Measurements from ENCODE around the gene BTG1.

The BTG1 gene

DNA sequence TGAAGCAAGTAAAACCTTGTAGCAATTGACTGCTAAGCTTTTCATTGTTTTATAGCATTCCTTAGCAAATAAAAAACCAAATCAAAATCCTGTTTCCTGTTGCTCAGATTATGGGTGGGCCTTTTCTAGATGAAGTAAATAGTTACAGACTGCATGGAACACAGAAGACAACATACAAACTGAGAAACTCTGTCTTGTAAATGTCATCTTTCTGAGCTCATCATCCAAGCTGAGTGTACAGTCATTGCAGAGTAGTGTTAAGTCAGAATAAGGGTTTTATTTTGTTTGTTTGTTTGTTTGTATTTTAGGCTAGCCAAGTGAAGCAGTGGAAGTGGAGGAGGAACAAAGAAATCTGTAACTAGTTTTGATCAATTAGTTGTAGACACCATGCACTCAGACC is 24.4 kb upstream of the BTG1 start:
- Histone ChIP-seq H3K9ac (ENCODE audit: low read length) (no peak overlapping the region), H2AFZ (ENCODE audit: low read length) (no peak overlapping the region), H3K4me3 (ENCODE audit: low read depth, low read length, poor library complexity, severe bottlenecking) (no peak overlapping the region), H4K20me1 (ENCODE audit: insufficient read depth, low read length) (no peaks in the 10 kb centered on the region), H3K27me3 (ENCODE audit: insufficient read depth, low read length) (no peaks in the 10 kb centered on the region), H3K27ac (ENCODE audit: low read depth, low read length, poor library complexity, severe bottlenecking) (peak overlapping the region; percentile 20), H3K9me3 (ENCODE audit: low read length) (no peaks in the 10 kb centered on the region), H3K4me1 (ENCODE audit: insufficient read depth, low read length, severe bottlenecking) (peaks cover 45% of the 10 kb centered on the region), H3K79me2 (ENCODE audit: insufficient read depth, low read length) (no peaks in the 10 kb centered on the region), H3F3A (ENCODE audit: insufficient read depth, low read length) (peaks cover 5% of the 10 kb centered on the region; the same call in 1 of the 2 replicates), H3K9me2 (ENCODE audit: low read depth, low read length) (no peaks in the 10 kb centered on the region), H3K4me2 (ENCODE audit: low read length) (no peak overlapping the region), H3K36me3 (ENCODE audit: insufficient read depth, low read length) (no peaks in the 10 kb centered on the region)
- no peak for TF ChIP-seq EZH2 (IDR thresholded peaks at IDR 0.05; ENCODE audit: borderline replicate concordance, low read length)
- TF ChIP-seq, protein P1, sequence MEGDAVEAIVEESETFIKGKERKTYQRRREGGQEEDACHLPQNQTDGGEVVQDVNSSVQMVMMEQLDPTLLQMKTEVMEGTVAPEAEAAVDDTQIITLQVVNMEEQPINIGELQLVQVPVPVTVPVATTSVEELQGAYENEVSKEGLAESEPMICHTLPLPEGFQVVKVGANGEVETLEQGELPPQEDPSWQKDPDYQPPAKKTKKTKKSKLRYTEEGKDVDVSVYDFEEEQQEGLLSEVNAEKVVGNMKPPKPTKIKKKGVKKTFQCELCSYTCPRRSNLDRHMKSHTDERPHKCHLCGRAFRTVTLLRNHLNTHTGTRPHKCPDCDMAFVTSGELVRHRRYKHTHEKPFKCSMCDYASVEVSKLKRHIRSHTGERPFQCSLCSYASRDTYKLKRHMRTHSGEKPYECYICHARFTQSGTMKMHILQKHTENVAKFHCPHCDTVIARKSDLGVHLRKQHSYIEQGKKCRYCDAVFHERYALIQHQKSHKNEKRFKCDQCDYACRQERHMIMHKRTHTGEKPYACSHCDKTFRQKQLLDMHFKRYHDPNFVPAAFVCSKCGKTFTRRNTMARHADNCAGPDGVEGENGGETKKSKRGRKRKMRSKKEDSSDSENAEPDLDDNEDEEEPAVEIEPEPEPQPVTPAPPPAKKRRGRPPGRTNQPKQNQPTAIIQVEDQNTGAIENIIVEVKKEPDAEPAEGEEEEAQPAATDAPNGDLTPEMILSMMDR (IDR thresholded peaks at IDR 0.05; ENCODE audit: low read length), result no peak

DNA sequence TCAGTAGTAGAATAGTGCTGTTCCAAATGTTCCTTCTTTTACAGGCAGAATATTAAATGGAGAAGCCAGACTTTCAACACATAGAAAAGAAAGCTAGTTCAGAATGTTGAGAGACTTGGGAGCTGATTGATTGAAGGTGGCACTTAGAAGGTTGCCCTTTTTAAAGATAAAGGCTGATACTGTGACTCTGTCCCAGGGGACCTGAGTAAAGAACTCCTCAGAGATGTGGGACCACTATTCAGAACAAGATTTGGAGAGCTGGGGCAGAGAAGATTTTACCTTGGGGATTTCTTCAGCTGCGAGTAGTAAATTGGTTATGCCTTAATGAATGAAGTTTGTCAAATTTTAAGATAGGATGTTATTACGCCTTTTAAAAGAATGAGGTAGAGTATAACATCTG is 21.4 kb upstream of the BTG1 start:
- H3F3A ChIP-seq (ENCODE audit: insufficient read depth, low read length), result peaks cover 1% of the 10 kb centered on the region; the same call in 1 of the 2 replicates
- peaks cover 32% of the 10 kb centered on the region for H3K4me1 ChIP-seq (ENCODE audit: insufficient read depth, low read length, severe bottlenecking)
- TF ChIP-seq, protein P1 (IDR thresholded peaks at IDR 0.05; ENCODE audit: low read length), result no peak
- TF ChIP-seq EZH2 (IDR thresholded peaks at IDR 0.05; ENCODE audit: borderline replicate concordance, low read length), result no peak
- no peaks in the 10 kb centered on the region for H3K36me3 ChIP-seq (ENCODE audit: insufficient read depth, low read length)
- no peaks in the 10 kb centered on the region for H3K9me3 ChIP-seq (ENCODE audit: low read length)
- H2AFZ ChIP-seq (ENCODE audit: low read length), result no peak overlapping the region
- H4K20me1 ChIP-seq (ENCODE audit: insufficient read depth, low read length), result no peaks in the 10 kb centered on the region
- no peaks in the 10 kb centered on the region for H3K9me2 ChIP-seq (ENCODE audit: low read depth, low read length)
- H3K27me3 ChIP-seq (ENCODE audit: insufficient read depth, low read length), result no peaks in the 10 kb centered on the region
- H3K27ac ChIP-seq (ENCODE audit: low read depth, low read length, poor library complexity, severe bottlenecking), result peak overlapping the region; percentile 4
- H3K79me2 ChIP-seq (ENCODE audit: insufficient read depth, low read length), result no peaks in the 10 kb centered on the region
- H3K4me2 ChIP-seq (ENCODE audit: low read length), result no peak overlapping the region
- H3K9ac ChIP-seq (ENCODE audit: low read length), result no peak overlapping the region
- H3K4me3 ChIP-seq (ENCODE audit: low read depth, low read length, poor library complexity, severe bottlenecking), result no peak overlapping the region

DNA sequence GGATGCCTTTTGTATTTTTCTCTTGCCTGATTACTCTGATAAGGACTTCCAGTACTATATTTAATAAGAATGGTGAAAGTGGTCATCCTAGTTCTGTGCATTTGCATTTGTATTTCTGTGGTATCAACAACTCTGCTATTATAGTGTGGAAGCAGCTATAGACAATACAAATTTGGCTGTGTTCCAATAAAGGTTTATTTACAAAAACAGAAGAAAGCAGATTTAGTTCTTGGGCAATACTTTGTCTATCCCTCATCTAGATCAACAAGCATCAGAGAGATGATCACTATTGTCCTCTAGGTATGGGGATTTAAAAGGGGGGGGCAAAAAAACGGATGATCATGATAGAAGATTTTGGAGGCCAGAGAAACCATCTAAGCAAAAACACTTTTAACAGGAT is 19.1 kb upstream of the BTG1 start:
- no peaks in the 10 kb centered on the region for H3K9me3 ChIP-seq (ENCODE audit: low read length)
- peaks cover 28% of the 10 kb centered on the region for H3K4me1 ChIP-seq (ENCODE audit: insufficient read depth, low read length, severe bottlenecking)
- no peaks in the 10 kb centered on the region for H3K36me3 ChIP-seq (ENCODE audit: insufficient read depth, low read length)
- H3F3A ChIP-seq (ENCODE audit: insufficient read depth, low read length), result no peaks in the 10 kb centered on the region
- no peaks in the 10 kb centered on the region for H3K79me2 ChIP-seq (ENCODE audit: insufficient read depth, low read length)
- H4K20me1 ChIP-seq (ENCODE audit: insufficient read depth, low read length), result no peaks in the 10 kb centered on the region
- H3K4me3 ChIP-seq (ENCODE audit: low read depth, low read length, poor library complexity, severe bottlenecking), result no peak overlapping the region
- no peaks in the 10 kb centered on the region for H3K27me3 ChIP-seq (ENCODE audit: insufficient read depth, low read length)
- H3K4me2 ChIP-seq (ENCODE audit: low read length), result no peak overlapping the region
- no peak overlapping the region for H3K9ac ChIP-seq (ENCODE audit: low read length)
- H2AFZ ChIP-seq (ENCODE audit: low read length), result no peak overlapping the region
- TF ChIP-seq, protein P1 (IDR thresholded peaks at IDR 0.05; ENCODE audit: low read length), result no peak
- TF ChIP-seq EZH2 (IDR thresholded peaks at IDR 0.05; ENCODE audit: borderline replicate concordance, low read length), result no peak
- no peak overlapping the region for H3K27ac ChIP-seq (ENCODE audit: low read depth, low read length, poor library complexity, severe bottlenecking)
- H3K9me2 ChIP-seq (ENCODE audit: low read depth, low read length), result no peaks in the 10 kb centered on the region
